ENCODE results near the gene SMG7.

GRCh38 chr1:183566026-183566425, 93.7 kb downstream of the SMG7 start:
- TF ChIP-seq CTCF (IDR thresholded peaks at IDR 0.05) (no peak), POLR2A (IDR thresholded peaks at IDR 0.05) (no peak)

Data from tibial nerve (tissue), 3 donors.